DMS114 treated with DMSO at 0.1 percent for 48 hours (cell line): ENCODE data around the gene STAM.

Experiments used
- DNase-seq: peaks from one replicate; lab custom pipeline; 2025; ENCODE audit not compliant: unreplicated experiment; lab: John Stamatoyannopoulos, UW

STAM gene

GRCh38 chr10:17673471-17674061, 29.6 kb downstream of the STAM start:
- DNase-seq: no peak

GRCh38 chr10:17674566-17674965, 30.6 kb downstream of the STAM start:
- DNase-seq: no peak

GRCh38 chr10:17675638-17676037, 31.7 kb downstream of the STAM start:
- no peak for DNase-seq

- no peak for DNase-seq
These were observed 33.0 kb downstream of the STAM start for GRCh38 chr10:17676919-17677318.

- no peak for DNase-seq
These were observed 38.4 kb downstream of the STAM start for GRCh38 chr10:17682236-17682946.

- no peak for DNase-seq
These were observed 39.6 kb downstream of the STAM start for GRCh38 chr10:17683541-17683940.

- DNase-seq: no peak
These were observed 40.6 kb downstream of the STAM start for GRCh38 chr10:17684537-17684936.

GRCh38 chr10:17685233-17685840, 41.4 kb downstream of the STAM start:
- no peak for DNase-seq

GRCh38 chr10:17687117-17687831, 43.3 kb downstream of the STAM start:
- no peak for DNase-seq

- no peak for DNase-seq
These were observed 45.2 kb downstream of the STAM start for GRCh38 chr10:17689137-17689536.

GRCh38 chr10:17693009-17693408, 49.1 kb downstream of the STAM start:
- no peak for DNase-seq

- no peak for DNase-seq
These were observed 54.7 kb downstream of the STAM start for GRCh38 chr10:17698696-17699095.

- DNase-seq: no peak
These were observed 57.4 kb downstream of the STAM start for GRCh38 chr10:17701301-17701700.

- DNase-seq: no peak
These were observed 59.8 kb downstream of the STAM start for GRCh38 chr10:17703706-17704105.

- no peak for DNase-seq
These were observed 64.9 kb downstream of the STAM start for GRCh38 chr10:17708821-17709220.

GRCh38 chr10:17709492-17709891, 65.5 kb downstream of the STAM start:
- no peak for DNase-seq

- no peak for DNase-seq
These were observed 66.2 kb downstream of the STAM start for GRCh38 chr10:17710181-17710580.

GRCh38 chr10:17712053-17712452, 68.1 kb downstream of the STAM start:
- no peak for DNase-seq

- no peak for DNase-seq
These were observed 68.9 kb downstream of the STAM start for GRCh38 chr10:17712717-17713471.

- no peak for DNase-seq
These were observed 69.8 kb downstream of the STAM start for GRCh38 chr10:17713758-17714157.

- DNase-seq: no peak
These were observed 72.2 kb downstream of the STAM start for GRCh38 chr10:17716161-17716560.
